MM.1S (cell line): ENCODE measurements around the gene HOXA2.

Experiments
- DNase-seq: peaks from one replicate; pipeline ENCODE4 v3.0.0-alpha.2; 2015
- H2AFZ ChIP-seq: fragments of 300-600 bp; sonication (generic); 2 replicates; pipeline ENCODE4 v1.6.0; 2016; ENCODE audit warnings: antibody characterized with exemption, low read length
- H3F3A ChIP-seq: fragments of 300-600 bp; sonication (generic); 2 replicates; pipeline ENCODE4 v1.6.1; 2016; ENCODE audit warnings: mild to moderate bottlenecking, antibody characterized with exemption, low read length, moderate library complexity, mixed read lengths; ENCODE audit not compliant: insufficient read depth
- H3K27ac ChIP-seq: fragments of 300-600 bp; sonication (generic); 2 replicates; pipeline ENCODE4 v1.5.1; 2016; ENCODE audit warnings: mild to moderate bottlenecking, low read length
- H3K27me3 ChIP-seq: fragments of 300-600 bp; sonication (generic); replicated peaks from 2 replicates; pipeline ENCODE4 v1.6.0; 2016; ENCODE audit warnings: low read length; ENCODE audit not compliant: insufficient read depth
- H3K36me3 ChIP-seq: fragments of 300-600 bp; sonication (generic); replicated peaks from 2 replicates; pipeline ENCODE4 v1.6.1; 2016; ENCODE audit warnings: mild to moderate bottlenecking, low read length, mixed read lengths; ENCODE audit not compliant: insufficient read depth
- H3K4me1 ChIP-seq: fragments of 300-600 bp; sonication (generic); 2 replicates; pipeline ENCODE4 v1.6.1; 2016; ENCODE audit warnings: low read length, mixed read lengths
- H3K4me2 ChIP-seq: fragments of 300-600 bp; sonication (generic); 2 replicates; pipeline ENCODE4 v1.6.0; 2016; ENCODE audit warnings: low read depth, low read length
- H3K4me3 ChIP-seq: fragments of 300-600 bp; sonication (generic); 2 replicates; pipeline ENCODE4 v1.5.1; 2016; ENCODE audit warnings: low read length, mixed read lengths
- H3K79me2 ChIP-seq: fragments of 300-600 bp; sonication (generic); 2 replicates; pipeline ENCODE4 v1.6.1; 2016; ENCODE audit warnings: mixed run types, low read length, mixed read lengths
- H3K9ac ChIP-seq: fragments of 300-600 bp; sonication (generic); 2 replicates; pipeline ENCODE4 v1.6.1; 2016; ENCODE audit warnings: low read length, mixed read lengths
- H3K9me2 ChIP-seq: fragments of 300-600 bp; sonication (generic); replicated peaks from 2 replicates; pipeline ENCODE4 v1.6.1; 2016; ENCODE audit warnings: mild to moderate bottlenecking, low read length, mixed read lengths; ENCODE audit not compliant: insufficient read depth
- H3K9me3 ChIP-seq: fragments of 300-600 bp; sonication (generic); replicated peaks from 2 replicates; pipeline ENCODE4 v1.6.1; 2016; ENCODE audit warnings: mild to moderate bottlenecking, low read length, mixed read lengths; ENCODE audit not compliant: insufficient read depth
- H4K20me1 ChIP-seq: fragments of 300-600 bp; sonication (generic); 2 replicates; pipeline ENCODE4 v1.6.1; 2016; ENCODE audit warnings: mild to moderate bottlenecking, low read length, moderate library complexity, mixed read lengths; ENCODE audit not compliant: insufficient read depth
- CTCF ChIP-seq: fragments of 300-600 bp; sonication (generic); IDR thresholded peaks from 2 replicates; pipeline ENCODE4 v1.5.1; 2016; ENCODE audit warnings: antibody characterized with exemption, low read length, mixed read lengths
- EZH2 ChIP-seq: fragments of 300-600 bp; sonication (generic); optimal IDR thresholded peaks from 2 replicates; pipeline ENCODE3; 2017; ENCODE audit warnings: low read depth, mild to moderate bottlenecking, antibody characterized with exemption, low read length, mixed read lengths
- EZH2phosphoT487 ChIP-seq: fragments of 300-600 bp; sonication (generic); IDR thresholded peaks from 2 replicates; pipeline ENCODE4 v1.6.1; 2018; ENCODE audit warnings: antibody characterized with exemption, low read length

HOXA2 gene

GRCh38 chr7:27148031-27148755 lies 45.7 kb upstream of the HOXA2 start:
- Histone ChIP-seq H4K20me1 (no peaks in the 10 kb centered on the region), H3F3A (no peaks in the 10 kb centered on the region), H3K4me3 (no peak overlapping the region), H3K27me3 (peaks cover 57% of the 10 kb centered on the region), H3K4me2 (no peak overlapping the region), H3K79me2 (no peaks in the 10 kb centered on the region), H3K4me1 (peaks cover 7% of the 10 kb centered on the region; the same call in 1 of the 2 replicates), H3K9me3 (no peaks in the 10 kb centered on the region), H3K9ac (no peak overlapping the region), H2AFZ (no peak overlapping the region), H3K36me3 (no peaks in the 10 kb centered on the region), H3K9me2 (no peaks in the 10 kb centered on the region), H3K27ac (no peak overlapping the region)
- no peak for TF ChIP-seq EZH2phosphoT487
- no peak for TF ChIP-seq EZH2
- TF ChIP-seq CTCF, result no peak
- no peak for DNase-seq

- H3K9me3 ChIP-seq, result no peaks in the 10 kb centered on the region
- no peaks in the 10 kb centered on the region for H3K79me2 ChIP-seq
- H3F3A ChIP-seq, result no peaks in the 10 kb centered on the region
- TF ChIP-seq EZH2phosphoT487, result no peak
- TF ChIP-seq EZH2, result no peak
- no peak for TF ChIP-seq CTCF
- DNase-seq, result no peak
- peaks cover 7% of the 10 kb centered on the region; the same call in 1 of the 2 replicates for H3K4me1 ChIP-seq
- no peak within 1 kb of the TSS for H3K27ac ChIP-seq
- peaks cover 49% of the 10 kb centered on the region for H3K27me3 ChIP-seq
- H3K4me2 ChIP-seq, result no peak within 1 kb of the TSS
- H3K4me3 ChIP-seq, result no peak within 1 kb of the TSS
- H2AFZ ChIP-seq, result no peak within 1 kb of the TSS
- H3K9me2 ChIP-seq, result no peaks in the 10 kb centered on the region
- H3K9ac ChIP-seq, result no peak within 1 kb of the TSS
- no peaks in the 10 kb centered on the region for H4K20me1 ChIP-seq
- no peaks in the 10 kb centered on the region for H3K36me3 ChIP-seq
Measured at GRCh38 chr7:27147199-27148030, 44.9 kb upstream of the HOXA2 start, which contains the start of gene HOXA6. Gene HOXA6 (minus strand): TSS chr7:27147774. CDS start chr7:27147749, 25 bp downstream.

- Histone ChIP-seq H3K4me2 (no peak overlapping the region), H3K4me1 (peaks cover 6% of the 10 kb centered on the region; the same call in 1 of the 2 replicates), H3K9me3 (no peaks in the 10 kb centered on the region), H3K27me3 (peaks cover 41% of the 10 kb centered on the region), H3K4me3 (no peak overlapping the region), H4K20me1 (no peaks in the 10 kb centered on the region), H3K9ac (no peak overlapping the region), H3F3A (no peaks in the 10 kb centered on the region), H3K9me2 (no peaks in the 10 kb centered on the region), H2AFZ (no peak overlapping the region), H3K27ac (no peak overlapping the region), H3K36me3 (no peaks in the 10 kb centered on the region), H3K79me2 (no peaks in the 10 kb centered on the region)
- no peak for DNase-seq
- TF ChIP-seq EZH2 (no peak), CTCF (no peak), EZH2phosphoT487 (no peak)
Measured at GRCh38 chr7:27146491-27147198, 44.2 kb upstream of the HOXA2 start.
